Measurements from ENCODE around the gene SH2D4B. TPM values are rescaled to one million over a fixed set of nuclear protein-coding genes. Genes with fewer than 3 reads are reported as not detected.

The SH2D4B gene
- total RNA-seq, 3 donors from 2014 or later (not counting 1 experiment from before 2014, with no cell fraction given) = 0.19 to 0.30 (median 0.27) TPM

DNA sequence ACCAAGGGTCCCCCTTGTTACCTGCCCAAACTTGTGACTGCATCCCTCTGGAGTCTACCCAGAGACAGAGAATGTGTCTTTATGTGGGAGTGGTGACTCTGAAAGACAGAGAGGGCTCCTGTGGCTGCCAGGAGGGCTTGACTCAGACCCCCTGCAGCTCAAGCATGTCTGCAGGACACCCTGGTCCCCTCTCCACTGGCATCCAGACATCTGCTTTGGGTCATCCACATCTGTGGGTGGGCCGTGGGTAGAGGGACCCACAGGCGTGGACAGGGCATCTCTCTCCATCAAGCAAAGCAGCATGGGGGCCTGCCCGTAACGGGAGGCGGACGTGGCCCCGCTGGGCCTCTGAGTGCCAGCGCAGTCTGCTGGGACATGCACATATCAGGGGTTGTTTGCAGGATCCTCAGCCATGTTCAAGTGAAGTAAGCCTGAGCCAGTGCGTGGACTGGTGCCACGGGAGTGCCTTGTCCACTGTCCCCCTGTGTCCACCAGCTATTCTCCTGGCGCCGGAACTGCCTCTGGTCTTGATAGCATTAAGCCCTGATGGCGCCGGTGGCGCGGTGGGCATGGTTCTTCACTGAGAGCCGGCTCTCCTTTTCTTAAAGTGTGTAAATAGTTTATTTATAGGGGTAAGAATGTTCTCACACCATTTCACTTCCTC lies 19.4 kb upstream of the SH2D4B start:
- Mint-ChIP-seq H3K27me3 (ENCODE audit: low read depth in 2 of 2) (no peaks in the 10 kb centered on the region), H3K9me3 (no peaks in the 10 kb centered on the region), H3K4me1 (peaks cover 37 to 46% of the 10 kb centered on the region in 2 donors), H3K36me3 (peaks cover 11% of the 10 kb centered on the region), H3K27ac (peak overlapping the region; percentile 76 to 81), H3K4me3 (no peak overlapping the region)
- ATAC-seq = no peak
- Histone ChIP-seq H3K4me1 (ENCODE audit: control insufficient read depth, insufficient read depth, low read length) (peaks cover 20% of the 10 kb centered on the region), H3K36me3 (ENCODE audit: control insufficient read depth, insufficient read depth, low read length) (peaks cover 77% of the 10 kb centered on the region), H3K9me3 (ENCODE audit: control insufficient read depth, insufficient read depth, low read length) (no peaks in the 10 kb centered on the region), H3K4me3 (ENCODE audit: low read length) (no peak overlapping the region), H3K27me3 (ENCODE audit: control insufficient read depth, insufficient read depth, low read length) (no peaks in the 10 kb centered on the region), H3K27ac (ENCODE audit: low read length) (no peak overlapping the region)
- DNase-seq = no peak
- intact Hi-C loops (cut with micrococcal nuclease) = no loop called here
- TF ChIP-seq, protein P1, sequence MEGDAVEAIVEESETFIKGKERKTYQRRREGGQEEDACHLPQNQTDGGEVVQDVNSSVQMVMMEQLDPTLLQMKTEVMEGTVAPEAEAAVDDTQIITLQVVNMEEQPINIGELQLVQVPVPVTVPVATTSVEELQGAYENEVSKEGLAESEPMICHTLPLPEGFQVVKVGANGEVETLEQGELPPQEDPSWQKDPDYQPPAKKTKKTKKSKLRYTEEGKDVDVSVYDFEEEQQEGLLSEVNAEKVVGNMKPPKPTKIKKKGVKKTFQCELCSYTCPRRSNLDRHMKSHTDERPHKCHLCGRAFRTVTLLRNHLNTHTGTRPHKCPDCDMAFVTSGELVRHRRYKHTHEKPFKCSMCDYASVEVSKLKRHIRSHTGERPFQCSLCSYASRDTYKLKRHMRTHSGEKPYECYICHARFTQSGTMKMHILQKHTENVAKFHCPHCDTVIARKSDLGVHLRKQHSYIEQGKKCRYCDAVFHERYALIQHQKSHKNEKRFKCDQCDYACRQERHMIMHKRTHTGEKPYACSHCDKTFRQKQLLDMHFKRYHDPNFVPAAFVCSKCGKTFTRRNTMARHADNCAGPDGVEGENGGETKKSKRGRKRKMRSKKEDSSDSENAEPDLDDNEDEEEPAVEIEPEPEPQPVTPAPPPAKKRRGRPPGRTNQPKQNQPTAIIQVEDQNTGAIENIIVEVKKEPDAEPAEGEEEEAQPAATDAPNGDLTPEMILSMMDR (IDR thresholded peaks at IDR 0.05) = no peak
- 94% methylated on average over 12 of the region's 17 CpGs for WGBS (ENCODE audit: insufficient coverage)

- Histone ChIP-seq H3K36me3 (ENCODE audit: control insufficient read depth, insufficient read depth, low read length) (peaks cover 71% of the 10 kb centered on the region), H3K27me3 (ENCODE audit: control insufficient read depth, insufficient read depth, low read length) (no peaks in the 10 kb centered on the region), H3K4me3 (ENCODE audit: low read length) (no peak overlapping the region), H3K9me3 (ENCODE audit: control insufficient read depth, insufficient read depth, low read length) (no peaks in the 10 kb centered on the region), H3K4me1 (ENCODE audit: control insufficient read depth, insufficient read depth, low read length) (peaks cover 25% of the 10 kb centered on the region), H3K27ac (ENCODE audit: low read length) (no peak overlapping the region)
- Mint-ChIP-seq H3K27me3 (ENCODE audit: low read depth in 2 of 2) (no peaks in the 10 kb centered on the region), H3K4me3 (no peak overlapping the region), H3K27ac (peak overlapping the region; percentile 76 to 81), H3K36me3 (peaks cover 11% of the 10 kb centered on the region), H3K9me3 (no peaks in the 10 kb centered on the region), H3K4me1 (peaks cover 43 to 51% of the 10 kb centered on the region in 2 donors)
- TF ChIP-seq, protein P1 (IDR thresholded peaks at IDR 0.05) = no peak
- ATAC-seq = no peak
- intact Hi-C loops (cut with micrococcal nuclease) = no loop called here
- DNase-seq = no peak
- 59% methylated on average over 7 of the region's 7 CpGs for WGBS (ENCODE audit: insufficient coverage)
Measured at GRCh38 chr10:80518807-80519360, 18.8 kb upstream of the SH2D4B start.

- Mint-ChIP-seq H3K27me3 (ENCODE audit: low read depth in 2 of 2) (no peaks in the 10 kb centered on the region), H3K9me3 (no peaks in the 10 kb centered on the region), H3K27ac (peak overlapping the region; percentile 76 to 81), H3K4me1 (peaks cover 53 to 57% of the 10 kb centered on the region in 2 donors), H3K4me3 (no peak overlapping the region), H3K36me3 (peaks cover 6% of the 10 kb centered on the region)
- no peak overlapping the region for H3K27ac ChIP-seq (ENCODE audit: low read length)
- H3K4me3 ChIP-seq (ENCODE audit: low read length) = no peak overlapping the region
- H3K27me3 ChIP-seq (ENCODE audit: control insufficient read depth, insufficient read depth, low read length) = no peaks in the 10 kb centered on the region
- peaks cover 59% of the 10 kb centered on the region for H3K36me3 ChIP-seq (ENCODE audit: control insufficient read depth, insufficient read depth, low read length)
- peaks cover 33% of the 10 kb centered on the region for H3K4me1 ChIP-seq (ENCODE audit: control insufficient read depth, insufficient read depth, low read length)
- ATAC-seq (no peak), DNase-seq (no peak)
- TF ChIP-seq, protein P1 (IDR thresholded peaks at IDR 0.05) = no peak
- WGBS (ENCODE audit: insufficient coverage) = 92% methylated on average over 14 of the region's 14 CpGs
- no peaks in the 10 kb centered on the region for H3K9me3 ChIP-seq (ENCODE audit: control insufficient read depth, insufficient read depth, low read length)
- intact Hi-C loops (cut with micrococcal nuclease) = no loop called here
Measured at GRCh38 chr10:80519936-80520650, 17.6 kb upstream of the SH2D4B start.
